Endodermal cell (in vitro differentiated cells): ENCODE data around the gene SLC25A41. TPM values are rescaled to one million over a fixed set of nuclear protein-coding genes. Genes with fewer than 3 reads are reported as not detected.

ENCODE experiments used
- DNase-seq: peaks from one replicate; pipeline ENCODE4 v3.0.0-alpha.2; 2017
- H3K27ac ChIP-seq: 2 replicates; pipeline ENCODE4 v1.5.1; 2013; ENCODE audit warnings: mild to moderate bottlenecking, low read depth, low read length, moderate library complexity
- H3K27me3 ChIP-seq: 2 replicates; pipeline ENCODE4 v1.6.1; 2013; ENCODE audit warnings: mild to moderate bottlenecking, low read length, moderate library complexity; ENCODE audit not compliant: insufficient read depth, control insufficient read depth, poor library complexity, severe bottlenecking
- H3K36me3 ChIP-seq: 2 replicates; pipeline ENCODE4 v1.7.0; 2013; ENCODE audit warnings: mild to moderate bottlenecking, low read length, moderate library complexity; ENCODE audit not compliant: control insufficient read depth, insufficient read depth
- H3K4me1 ChIP-seq: one replicate; pipeline ENCODE4 v1.7.0; 2013; ENCODE audit warnings: low read length; ENCODE audit not compliant: control insufficient read depth, insufficient read depth
- H3K4me3 ChIP-seq: 2 replicates; pipeline ENCODE4 v1.5.1; 2013; ENCODE audit warnings: mild to moderate bottlenecking, low read length, moderate library complexity
- H3K9ac ChIP-seq: 2 replicates; pipeline ENCODE4 v1.6.1; 2013; ENCODE audit warnings: mild to moderate bottlenecking, low read length, moderate library complexity; ENCODE audit not compliant: poor library complexity, severe bottlenecking; ENCODE audit errors: extremely low read depth
- H3K9me3 ChIP-seq: 2 replicates; pipeline ENCODE4 v1.6.1; 2013; ENCODE audit warnings: mild to moderate bottlenecking, low read length, moderate library complexity; ENCODE audit not compliant: control insufficient read depth
- H3K27ac Mint-ChIP-seq: 2 replicates; pipeline ENCODE4 v1.8.0; 2020; ENCODE audit warnings: mixed read lengths
- H3K27me3 Mint-ChIP-seq: 2 replicates; pipeline ENCODE4 v1.8.0; 2021; ENCODE audit warnings: mild to moderate bottlenecking, mixed read lengths; ENCODE audit not compliant: insufficient read depth
- H3K36me3 Mint-ChIP-seq: 2 replicates; pipeline ENCODE4 v1.8.0; 2020; ENCODE audit warnings: low read depth, mixed read lengths
- H3K4me1 Mint-ChIP-seq: 2 replicates; pipeline ENCODE4 v1.8.0; 2020; ENCODE audit warnings: mixed read lengths
- H3K4me3 Mint-ChIP-seq: 2 replicates; pipeline ENCODE4 v1.8.0; 2020; ENCODE audit warnings: mild to moderate bottlenecking, moderate library complexity, mixed read lengths
- H3K9me3 Mint-ChIP-seq: 2 replicates; pipeline ENCODE4 v1.8.0; 2020; ENCODE audit warnings: mild to moderate bottlenecking, mixed read lengths
- WGBS, 2 experiments: methylation state at CpG; one replicate each; pipeline versions ENCODE4 v1.1.5 to v1.1.7; 2013; ENCODE audit warnings: missing lambda C conversion rate in 2 of 2, mixed read lengths in 1 of 2; ENCODE audit not compliant: insufficient coverage in 1 of 2, insufficient read length in 1 of 2; 5-methylcytosine and 5-hydroxymethylcytosine counted together
- total RNA-seq, 2 donors: library from RNA; stranded (reverse); fragmentation: NEBNext Ultra II Directional in 1 of 2; extraction: Animal tissue kit (Norgen Biotek cat#: 25700) in 1 of 2; gene quantifications; 2 replicates in 1 of 2; 3 replicates in 1 of 2; pipeline ENCODE4 v1.2.1, GENCODE V29; 2021
- TF ChIP-seq, protein P1 (sequence below): fragments of 200-600 bp; sonication (generic); conservative IDR thresholded peaks from 2 replicates; pipeline ENCODE4 v1.5.0; 2021; ENCODE audit warnings: antibody characterized with exemption, mild to moderate bottlenecking

The SLC25A41 gene
- total RNA-seq, 2 donors from 2014 or later: 0.46 TPM; not detected in 1

DNA sequence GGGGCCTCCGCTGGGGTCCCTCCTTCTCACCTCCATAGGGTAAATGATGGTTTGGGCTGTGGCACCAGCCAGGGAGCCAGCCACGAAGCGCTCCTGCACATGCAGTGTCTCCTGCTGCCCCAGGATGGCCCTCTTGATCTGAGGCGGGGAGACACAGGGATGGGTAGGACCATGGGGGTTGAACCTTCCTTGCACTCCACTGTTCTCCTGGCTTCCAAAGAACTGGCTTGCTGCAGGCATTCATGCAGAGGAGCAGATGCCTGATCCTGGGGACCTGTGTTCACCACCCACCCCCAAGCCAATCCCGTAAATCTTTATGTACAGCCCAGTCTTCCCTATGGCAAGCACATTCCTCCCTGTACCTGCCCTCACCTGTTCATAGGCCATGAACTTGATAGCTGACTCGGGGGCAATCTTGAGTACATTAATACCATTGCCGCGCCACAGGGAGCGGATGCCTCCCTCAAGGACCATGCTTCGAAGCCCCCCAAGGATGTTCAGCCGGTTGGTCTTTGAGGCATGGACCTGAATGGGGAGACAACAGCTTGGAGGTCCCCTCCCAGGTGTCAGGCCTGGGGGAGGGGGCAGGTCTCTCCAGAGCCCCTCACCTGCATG lies 20.5 kb upstream of the SLC25A41 start:
- TF ChIP-seq, protein P1, sequence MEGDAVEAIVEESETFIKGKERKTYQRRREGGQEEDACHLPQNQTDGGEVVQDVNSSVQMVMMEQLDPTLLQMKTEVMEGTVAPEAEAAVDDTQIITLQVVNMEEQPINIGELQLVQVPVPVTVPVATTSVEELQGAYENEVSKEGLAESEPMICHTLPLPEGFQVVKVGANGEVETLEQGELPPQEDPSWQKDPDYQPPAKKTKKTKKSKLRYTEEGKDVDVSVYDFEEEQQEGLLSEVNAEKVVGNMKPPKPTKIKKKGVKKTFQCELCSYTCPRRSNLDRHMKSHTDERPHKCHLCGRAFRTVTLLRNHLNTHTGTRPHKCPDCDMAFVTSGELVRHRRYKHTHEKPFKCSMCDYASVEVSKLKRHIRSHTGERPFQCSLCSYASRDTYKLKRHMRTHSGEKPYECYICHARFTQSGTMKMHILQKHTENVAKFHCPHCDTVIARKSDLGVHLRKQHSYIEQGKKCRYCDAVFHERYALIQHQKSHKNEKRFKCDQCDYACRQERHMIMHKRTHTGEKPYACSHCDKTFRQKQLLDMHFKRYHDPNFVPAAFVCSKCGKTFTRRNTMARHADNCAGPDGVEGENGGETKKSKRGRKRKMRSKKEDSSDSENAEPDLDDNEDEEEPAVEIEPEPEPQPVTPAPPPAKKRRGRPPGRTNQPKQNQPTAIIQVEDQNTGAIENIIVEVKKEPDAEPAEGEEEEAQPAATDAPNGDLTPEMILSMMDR: no peak
- no peak overlapping the region for H3K4me3 Mint-ChIP-seq
- H3K4me3 ChIP-seq: no peak overlapping the region
- peaks cover 43% of the 10 kb centered on the region for H3K36me3 ChIP-seq
- peaks cover 28% of the 10 kb centered on the region for H3K9me3 Mint-ChIP-seq
- H3K27me3 ChIP-seq: no peaks in the 10 kb centered on the region
- H3K27me3 Mint-ChIP-seq: peaks cover 8% of the 10 kb centered on the region
- peaks cover 53% of the 10 kb centered on the region for H3K36me3 Mint-ChIP-seq
- H3K9me3 ChIP-seq: peaks cover 31% of the 10 kb centered on the region
- no peak overlapping the region for H3K27ac ChIP-seq
- DNase-seq: no peak
- H3K4me1 ChIP-seq: no peaks in the 10 kb centered on the region
- H3K27ac Mint-ChIP-seq: no peak overlapping the region
- 98 to 100% methylated on average over 8 to 11 of the region's 11 CpGs for WGBS, 2 experiments
- no peak overlapping the region for H3K9ac ChIP-seq
- peaks cover 5% of the 10 kb centered on the region for H3K4me1 Mint-ChIP-seq

DNA sequence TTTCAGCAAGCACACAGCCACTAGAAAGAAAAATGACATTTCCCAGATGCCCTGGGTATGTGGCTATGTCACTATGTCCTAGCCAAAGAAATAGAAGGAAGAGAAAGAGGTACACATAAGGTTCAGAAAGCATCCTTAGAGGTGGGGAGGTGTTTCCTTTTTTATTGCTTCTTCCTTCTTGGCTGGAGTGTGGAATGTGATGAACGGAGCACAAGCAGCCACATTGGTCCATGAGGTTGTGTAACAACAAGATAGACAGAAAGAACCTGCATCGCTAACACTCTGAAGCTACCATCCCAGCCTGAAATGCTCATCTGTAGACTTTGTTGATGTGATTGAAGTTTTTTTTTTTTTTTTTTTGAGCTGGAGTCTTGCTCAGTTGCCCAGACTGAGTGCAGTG lies 19.3 kb upstream of the SLC25A41 start:
- Histone ChIP-seq H3K27ac (no peak overlapping the region), H3K9me3 (peaks cover 31% of the 10 kb centered on the region), H3K36me3 (peaks cover 43% of the 10 kb centered on the region), H3K4me3 (no peak overlapping the region), H3K27me3 (no peaks in the 10 kb centered on the region), H3K9ac (no peak overlapping the region), H3K4me1 (no peaks in the 10 kb centered on the region)
- peaks cover 53% of the 10 kb centered on the region for H3K36me3 Mint-ChIP-seq
- peaks cover 28% of the 10 kb centered on the region for H3K9me3 Mint-ChIP-seq
- TF ChIP-seq, protein P1: no peak
- no peak overlapping the region for H3K4me3 Mint-ChIP-seq
- H3K27ac Mint-ChIP-seq: no peak overlapping the region
- H3K27me3 Mint-ChIP-seq: no peaks in the 10 kb centered on the region
- WGBS, 2 experiments: 100% methylated on average over 1 to 2 of the region's 2 CpGs
- no peaks in the 10 kb centered on the region for H3K4me1 Mint-ChIP-seq
- no peak for DNase-seq

DNA sequence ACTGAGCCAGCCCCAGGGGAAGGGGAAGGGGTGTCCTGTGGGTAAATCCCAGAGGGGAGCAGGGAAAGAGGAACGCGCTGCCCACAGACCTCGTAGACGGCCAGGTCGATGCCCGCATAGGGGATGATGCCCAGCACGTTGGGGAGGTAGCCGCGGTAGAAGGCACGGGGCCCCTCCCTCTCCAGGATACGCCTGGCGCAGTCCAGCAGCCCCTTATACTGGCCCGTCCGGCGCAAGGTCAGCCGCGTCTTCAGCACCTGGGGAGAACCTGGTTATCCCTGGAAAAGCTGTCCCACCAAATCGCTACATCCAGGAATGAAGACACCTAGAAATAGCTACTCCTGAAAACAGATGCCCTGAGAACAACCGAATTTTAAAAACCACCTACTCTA lies 18.7 kb upstream of the SLC25A41 start:
- no peak overlapping the region for H3K9ac ChIP-seq
- no peak for DNase-seq
- H3K36me3 ChIP-seq: peaks cover 43% of the 10 kb centered on the region
- H3K4me3 ChIP-seq: no peak overlapping the region
- peaks cover 31% of the 10 kb centered on the region for H3K9me3 ChIP-seq
- Mint-ChIP-seq H3K4me3 (no peak overlapping the region), H3K9me3 (peaks cover 28% of the 10 kb centered on the region), H3K27me3 (no peaks in the 10 kb centered on the region), H3K4me1 (no peaks in the 10 kb centered on the region), H3K27ac (no peak overlapping the region), H3K36me3 (peaks cover 53% of the 10 kb centered on the region)
- TF ChIP-seq, protein P1: no peak
- H3K27ac ChIP-seq: no peak overlapping the region
- 95 to 97% methylated on average over 9 to 19 of the region's 19 CpGs for WGBS, 2 experiments
- H3K27me3 ChIP-seq: no peaks in the 10 kb centered on the region
- no peaks in the 10 kb centered on the region for H3K4me1 ChIP-seq
